GM18520 (cell line): Measurements from ENCODE around the gene TBX4.

Experiments
- ATAC-seq: cut with Tn5 transposase; IDR thresholded peaks from one replicate; pipeline ENCODE4 v1.9.1; 2021; ENCODE audit not compliant: unreplicated experiment

TBX4 gene

DNA sequence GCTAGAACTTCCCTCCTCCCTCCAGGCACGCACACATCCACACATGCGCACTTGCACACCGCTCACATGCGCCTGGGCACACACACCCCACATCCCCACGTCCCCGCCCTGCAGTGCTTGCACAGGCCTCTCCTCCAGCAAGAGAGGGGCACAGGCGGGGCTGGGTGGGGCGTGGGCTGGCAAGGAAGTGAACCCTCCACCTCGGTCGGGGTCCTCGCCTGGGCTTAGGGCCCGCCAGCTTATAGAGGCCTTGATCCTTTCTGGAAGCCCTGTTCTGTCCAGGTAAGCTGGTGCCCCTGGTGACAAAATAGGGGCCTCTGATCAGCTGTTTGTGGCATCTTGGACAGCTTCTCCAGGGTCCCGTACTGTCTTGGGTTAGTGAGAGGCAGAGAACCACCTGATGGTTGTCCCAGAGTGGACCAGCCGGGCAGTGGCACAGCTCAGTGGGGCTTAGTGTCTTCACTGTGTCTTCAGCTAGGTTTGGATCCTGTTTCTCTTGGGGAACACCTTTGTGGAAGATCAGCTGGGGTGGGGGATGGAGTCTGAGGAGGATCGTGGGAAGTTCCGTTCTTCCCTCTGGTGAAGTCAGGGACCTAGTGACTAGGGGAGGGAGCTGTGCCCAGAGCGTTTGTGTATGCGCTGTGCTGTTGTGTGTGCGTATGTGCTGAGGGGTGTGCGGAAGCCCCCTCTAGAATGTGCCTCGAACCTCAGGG, 12.1 kb downstream of the TBX4 start:
- ATAC-seq: no peak

DNA sequence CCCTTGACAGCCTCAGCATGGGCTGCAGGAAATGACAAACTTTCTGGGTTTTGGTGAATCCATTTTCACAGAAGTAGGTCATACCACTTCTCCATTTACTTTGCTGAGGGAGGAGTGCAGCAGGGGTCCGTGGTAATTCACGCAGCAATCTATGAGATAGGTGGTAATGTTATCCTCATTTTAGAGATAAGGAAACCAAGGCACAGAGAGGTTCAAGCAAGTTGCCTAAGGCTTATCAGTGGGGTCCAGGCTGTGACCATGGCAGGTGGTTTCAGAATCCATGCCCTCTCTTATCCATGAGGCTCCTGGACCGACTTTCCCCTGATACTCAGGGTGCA, 12.6 kb downstream of the TBX4 start:
- ATAC-seq: no peak

DNA sequence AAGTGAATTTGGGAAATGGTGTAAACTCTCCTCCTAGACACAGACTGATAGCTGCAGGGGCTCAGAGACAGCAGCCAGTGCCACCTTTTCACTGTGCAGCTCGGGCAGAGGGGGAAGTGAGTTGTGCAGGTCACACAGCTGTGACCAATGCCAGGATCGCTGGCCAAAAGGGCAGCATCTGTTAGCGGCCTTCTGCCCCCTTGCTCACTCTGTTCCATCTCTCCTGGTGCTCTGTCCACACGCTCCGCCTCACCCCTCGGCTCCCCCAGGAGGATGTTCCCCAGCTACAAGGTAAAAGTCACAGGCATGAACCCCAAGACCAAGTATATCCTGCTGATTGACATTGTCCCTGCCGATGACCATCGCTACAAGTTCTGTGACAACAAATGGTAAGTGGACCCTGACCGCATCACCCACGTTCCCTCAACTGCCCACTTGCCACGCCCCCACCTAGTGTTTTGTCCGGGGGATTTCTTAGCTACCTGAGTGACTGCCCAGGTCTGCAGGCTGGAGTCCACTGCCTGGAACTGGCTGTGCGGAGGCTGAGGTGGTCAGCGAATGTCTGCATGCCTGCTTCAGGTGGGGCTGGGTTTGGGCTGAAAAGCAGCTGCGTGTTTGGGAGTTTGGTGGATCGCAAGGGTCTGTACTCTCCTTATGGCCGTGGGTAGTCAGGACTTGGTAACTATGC, 13.5 kb downstream of the TBX4 start:
- no peak for ATAC-seq

DNA sequence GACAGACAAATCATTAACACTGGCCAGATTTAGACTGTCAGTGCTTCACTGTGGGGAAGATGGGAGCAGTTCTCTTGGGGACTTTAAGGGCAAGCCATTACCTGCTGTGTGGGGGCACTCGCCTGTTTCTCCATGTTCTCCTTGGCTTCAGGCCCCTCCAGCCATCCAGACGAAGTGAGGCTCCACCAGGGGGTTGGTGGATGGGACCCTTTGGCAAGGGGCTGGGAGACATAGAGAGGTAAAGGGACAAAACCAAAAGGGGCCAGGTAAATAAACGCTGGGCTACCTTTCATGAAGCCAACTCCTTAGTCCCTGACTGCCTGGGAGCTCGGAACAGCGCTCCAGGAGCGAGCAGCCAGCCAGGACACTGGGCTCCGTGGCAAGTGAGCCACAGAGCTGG, 14.0 kb downstream of the TBX4 start:
- ATAC-seq: no peak

DNA sequence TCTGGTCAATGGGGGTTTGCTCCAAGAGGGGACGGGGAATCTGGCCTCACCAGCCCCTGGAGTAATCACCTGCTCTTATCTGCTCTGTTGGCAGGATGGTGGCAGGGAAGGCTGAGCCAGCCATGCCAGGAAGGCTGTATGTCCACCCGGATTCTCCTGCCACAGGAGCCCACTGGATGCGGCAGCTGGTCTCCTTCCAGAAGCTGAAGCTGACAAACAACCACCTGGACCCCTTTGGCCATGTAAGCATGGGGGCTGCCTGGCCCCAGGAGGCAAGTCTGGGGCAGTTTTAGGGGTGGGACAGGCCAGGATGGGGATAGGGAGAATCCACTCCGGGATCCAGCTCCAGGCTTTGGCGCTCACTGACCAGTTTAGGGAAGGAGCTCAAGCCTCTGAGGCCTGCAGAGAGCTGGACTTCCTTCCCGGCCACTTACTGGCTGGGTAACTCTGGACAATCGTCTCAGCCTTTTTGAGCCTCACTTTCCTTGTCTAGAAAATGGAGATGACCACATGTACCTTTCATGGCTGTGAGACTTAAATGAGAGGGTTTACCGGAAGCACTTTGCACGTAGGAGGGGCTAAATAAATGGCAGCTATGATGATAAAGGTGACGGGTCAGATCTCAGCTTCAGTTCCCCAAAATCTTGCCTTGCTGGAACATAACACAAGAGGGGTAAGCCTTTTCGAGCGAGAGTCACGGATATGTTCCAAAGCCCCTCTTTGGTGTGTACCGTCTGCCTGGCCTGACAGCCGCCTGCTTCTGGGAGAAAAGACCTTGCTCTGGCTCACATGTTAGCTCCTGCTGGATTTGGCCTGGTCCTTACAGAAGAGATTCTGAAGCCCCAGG, 15.4 kb downstream of the TBX4 start:
- no peak for ATAC-seq

DNA sequence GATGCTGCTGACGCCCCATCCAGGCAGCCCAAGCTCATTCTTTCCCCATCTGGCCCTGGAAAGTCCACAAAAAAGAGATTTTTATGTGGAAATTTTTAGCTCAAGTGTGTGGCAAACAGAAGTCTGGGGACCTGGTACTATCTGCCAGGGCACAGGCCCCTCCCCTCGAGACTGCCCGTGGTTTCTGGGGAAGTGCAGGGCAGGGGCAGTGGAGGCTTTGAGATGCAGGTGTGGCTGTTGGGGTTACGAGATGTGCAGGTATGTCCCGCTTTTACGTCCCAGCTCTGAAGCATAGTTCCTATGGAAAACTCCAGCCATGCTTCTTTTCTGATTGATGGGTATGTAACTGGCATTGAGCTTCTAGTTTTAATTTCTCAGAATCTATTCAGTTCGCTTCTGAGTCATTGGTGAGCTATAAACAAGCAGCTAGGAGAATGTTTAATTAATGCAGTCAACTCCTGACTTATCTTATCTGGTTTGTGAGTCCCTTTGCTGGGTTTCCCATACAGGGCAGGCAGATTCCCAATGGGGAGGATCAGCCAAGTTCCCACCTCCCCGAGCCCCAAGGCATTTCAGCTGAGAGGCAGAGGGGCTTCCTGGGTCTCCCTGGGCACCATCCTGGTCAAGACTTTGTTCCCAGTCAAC, 16.2 kb downstream of the TBX4 start:
- ATAC-seq: no peak

DNA sequence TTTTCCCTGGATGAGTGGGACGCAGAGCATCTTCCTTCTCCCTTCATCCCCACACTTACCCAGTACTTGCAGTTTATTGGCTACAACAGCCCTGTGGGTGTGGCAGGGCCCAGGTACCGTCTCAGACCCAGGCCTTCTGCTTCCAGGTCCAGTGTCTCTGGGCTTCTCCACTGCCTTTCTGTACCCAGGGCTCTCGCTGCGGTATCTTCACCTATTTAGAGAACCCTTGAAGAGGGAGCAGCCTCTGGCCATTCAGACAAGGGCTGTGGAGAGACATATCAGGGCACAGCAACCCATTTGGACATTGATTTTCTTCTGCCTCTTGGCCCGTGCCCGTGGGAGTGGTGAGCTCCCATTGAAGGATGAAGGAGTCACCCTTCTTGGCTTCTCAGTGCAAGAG, 17.3 kb downstream of the TBX4 start:
- ATAC-seq: no peak

DNA sequence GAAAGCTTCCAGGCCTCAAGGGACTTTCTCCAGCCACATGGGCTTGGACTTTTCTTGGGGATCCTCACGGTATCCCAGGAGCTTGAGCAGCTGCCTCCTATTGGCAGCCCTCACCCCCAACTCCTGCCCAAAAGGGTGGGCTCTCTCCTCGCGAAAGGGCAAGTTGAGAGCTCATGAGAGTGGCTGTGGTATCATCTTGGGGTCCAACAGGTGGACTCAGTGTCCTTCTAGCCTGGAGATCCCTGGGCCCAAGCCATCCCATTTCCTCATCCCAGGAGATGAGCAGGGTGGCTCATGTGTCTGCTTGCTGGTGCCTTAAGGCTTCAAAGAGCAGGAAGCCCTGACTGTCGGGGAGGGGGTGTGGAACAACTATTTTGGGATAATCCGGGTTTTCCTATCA, 17.7 kb downstream of the TBX4 start:
- no peak for ATAC-seq

DNA sequence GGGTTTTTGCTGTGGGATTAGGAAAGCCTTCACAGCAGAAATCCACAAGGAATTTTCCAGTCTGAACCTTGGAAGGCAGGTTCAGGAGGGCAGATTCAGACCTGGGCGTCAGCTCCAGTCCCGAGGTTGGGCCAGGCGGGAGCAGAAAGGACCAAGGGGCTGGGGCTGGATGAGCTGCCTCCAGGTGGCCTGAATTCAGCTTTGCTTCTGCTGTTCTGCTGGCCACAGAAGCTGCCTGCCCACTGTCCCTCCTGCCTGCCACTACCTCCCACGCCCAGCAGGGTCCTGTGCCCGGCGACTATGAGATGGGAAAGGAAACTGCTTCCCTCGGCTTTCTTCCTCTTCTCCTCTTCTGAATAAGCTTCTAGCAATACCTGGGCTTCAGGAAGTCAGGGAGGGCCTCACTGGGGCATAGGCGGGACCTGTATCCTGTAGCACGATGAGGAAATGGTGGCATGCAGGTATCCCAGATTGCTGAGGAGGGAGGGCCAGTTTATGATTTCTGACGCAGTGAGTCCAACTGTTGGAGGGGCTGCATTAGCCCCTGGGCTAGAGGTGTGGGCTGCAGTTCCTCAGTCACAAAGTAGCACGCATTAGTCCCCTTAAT, 18.4 kb downstream of the TBX4 start:
- no peak for ATAC-seq

DNA sequence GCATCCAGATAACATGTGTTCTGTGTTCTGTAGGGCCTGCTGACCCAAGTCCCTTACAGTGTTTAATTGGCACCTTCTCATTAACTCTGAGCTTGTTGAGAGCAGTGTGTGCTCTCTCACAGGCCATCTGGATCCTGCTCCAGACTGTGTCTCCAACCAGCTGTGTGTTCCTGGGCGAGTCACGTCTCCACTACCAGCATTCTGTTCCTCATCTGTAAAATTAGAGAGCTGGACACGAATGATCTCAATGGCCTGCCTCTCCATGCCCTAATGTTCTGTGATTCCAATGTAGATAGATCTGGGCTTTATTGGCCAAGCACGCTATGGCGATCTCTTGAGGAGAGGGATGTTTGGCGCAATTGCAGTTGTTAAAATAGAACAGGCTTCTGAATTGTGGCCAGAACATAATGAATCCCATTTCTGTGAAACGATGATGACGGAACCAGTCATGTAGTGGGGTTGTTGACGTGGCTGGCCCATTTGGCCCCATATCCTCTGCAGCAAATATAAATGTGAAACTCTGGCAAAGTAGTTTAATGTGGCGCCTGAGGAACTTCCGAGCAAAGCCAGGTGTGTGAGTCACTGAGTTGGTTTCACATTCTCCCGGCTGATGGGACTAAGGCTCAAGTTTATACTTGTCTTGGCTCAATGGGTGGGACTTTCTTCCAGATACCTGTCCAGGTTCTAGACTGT, 22.2 kb downstream of the TBX4 start:
- ATAC-seq: no peak

DNA sequence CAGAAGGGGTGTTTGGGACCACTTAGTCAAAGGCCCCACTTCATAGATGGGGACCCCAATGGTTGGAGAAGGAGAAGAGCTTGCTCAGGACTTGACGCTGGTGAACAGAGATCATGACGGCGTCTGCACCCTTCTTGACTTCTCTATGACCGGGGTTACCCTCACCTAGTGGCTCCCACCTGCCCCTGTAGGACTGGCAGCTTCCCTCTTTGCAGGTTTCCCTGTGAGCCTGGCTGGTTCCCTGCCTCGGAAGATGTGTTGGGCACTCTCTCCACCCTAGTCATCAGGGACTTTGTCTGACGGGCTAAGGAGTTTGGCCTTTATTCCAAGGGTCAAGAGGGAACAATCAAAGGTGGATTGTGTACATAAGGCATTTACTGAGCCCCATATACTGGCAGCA, 22.7 kb downstream of the TBX4 start:
- ATAC-seq: no peak

DNA sequence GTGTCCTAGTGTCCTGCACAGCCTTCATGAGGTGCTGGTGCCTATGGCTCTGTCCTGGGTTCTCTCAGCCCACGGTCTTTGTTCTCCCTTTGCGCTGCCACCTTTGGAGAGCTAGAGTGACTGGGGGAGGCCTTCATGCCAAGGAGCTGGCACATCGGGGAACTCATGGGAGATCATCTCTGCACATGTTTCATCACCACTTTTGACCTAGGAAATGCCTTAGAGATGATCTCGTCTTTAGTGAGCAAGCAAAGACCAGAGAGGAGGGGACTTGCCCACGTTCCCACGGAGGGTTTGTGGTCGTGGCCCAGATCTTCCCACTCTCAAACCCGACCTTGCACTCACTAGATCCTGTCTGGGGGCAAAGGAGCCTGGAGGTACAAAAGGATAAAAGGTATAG, 23.5 kb downstream of the TBX4 start:
- ATAC-seq: no peak

DNA sequence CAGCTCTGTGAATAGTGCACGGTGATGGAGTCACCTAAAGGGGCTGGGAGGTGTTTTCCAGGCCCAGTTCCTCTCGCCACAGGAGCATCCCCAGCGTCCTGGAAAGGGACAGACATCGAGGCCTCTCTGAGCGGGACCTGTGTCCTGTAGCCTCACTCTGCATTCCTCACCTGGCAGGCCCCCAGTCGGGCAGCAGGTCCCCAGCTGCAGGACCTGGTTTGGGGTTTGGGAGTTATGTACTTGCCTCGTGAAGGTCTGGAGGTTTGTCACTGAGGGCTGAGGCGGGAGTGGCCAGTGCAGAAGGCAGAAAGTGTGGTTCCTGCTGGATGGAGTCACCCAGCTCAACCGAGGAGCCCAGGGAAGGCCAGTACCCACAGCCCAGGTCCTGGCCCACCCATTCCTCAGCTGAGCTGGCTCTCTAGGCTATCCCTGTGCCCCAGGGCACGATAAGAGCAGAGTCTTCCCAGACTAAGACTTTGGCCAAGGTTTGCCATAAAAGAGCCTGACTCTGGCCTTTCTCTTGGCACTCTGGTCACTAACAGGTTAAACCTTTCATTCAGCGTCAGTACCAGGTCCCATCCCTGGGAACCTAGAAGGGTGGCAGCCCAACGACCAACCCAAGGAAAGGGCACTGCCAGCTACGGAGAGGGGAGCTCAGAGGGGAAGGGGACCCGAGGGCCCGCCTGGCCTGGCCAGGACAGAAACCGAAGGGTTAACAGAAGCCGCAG, 24.4 kb downstream of the TBX4 start:
- no peak for ATAC-seq

DNA sequence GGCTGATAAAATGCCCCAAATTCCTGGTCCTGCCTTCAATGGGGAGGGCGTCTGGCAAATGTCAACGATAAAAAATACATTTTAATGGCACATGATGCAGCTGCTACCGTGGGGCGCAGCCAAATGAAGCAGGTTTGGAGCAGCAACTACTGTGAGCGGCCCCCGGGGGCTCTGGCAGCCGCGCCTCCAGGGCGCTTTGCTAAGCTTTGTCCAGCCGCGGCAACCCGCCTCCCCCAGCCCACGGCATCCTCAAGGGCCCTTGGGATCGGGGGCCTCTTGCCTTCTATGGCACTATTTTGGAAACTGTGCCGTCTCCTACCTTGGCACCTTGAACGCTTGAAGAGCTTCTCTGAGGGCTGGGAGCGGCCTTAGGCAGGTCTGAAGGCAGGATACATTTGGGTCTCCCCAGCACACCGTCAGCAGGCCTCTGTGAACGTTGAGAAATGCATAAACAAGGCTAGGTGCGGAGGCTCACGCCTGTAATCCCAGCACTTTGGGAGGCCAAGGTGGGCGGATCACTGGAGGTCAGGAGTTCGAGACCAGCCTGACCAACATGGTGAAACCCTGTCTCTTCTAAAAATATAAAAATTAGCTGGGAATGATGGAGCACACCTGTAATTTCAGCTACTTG, 25.1 kb downstream of the TBX4 start:
- ATAC-seq: no peak

DNA sequence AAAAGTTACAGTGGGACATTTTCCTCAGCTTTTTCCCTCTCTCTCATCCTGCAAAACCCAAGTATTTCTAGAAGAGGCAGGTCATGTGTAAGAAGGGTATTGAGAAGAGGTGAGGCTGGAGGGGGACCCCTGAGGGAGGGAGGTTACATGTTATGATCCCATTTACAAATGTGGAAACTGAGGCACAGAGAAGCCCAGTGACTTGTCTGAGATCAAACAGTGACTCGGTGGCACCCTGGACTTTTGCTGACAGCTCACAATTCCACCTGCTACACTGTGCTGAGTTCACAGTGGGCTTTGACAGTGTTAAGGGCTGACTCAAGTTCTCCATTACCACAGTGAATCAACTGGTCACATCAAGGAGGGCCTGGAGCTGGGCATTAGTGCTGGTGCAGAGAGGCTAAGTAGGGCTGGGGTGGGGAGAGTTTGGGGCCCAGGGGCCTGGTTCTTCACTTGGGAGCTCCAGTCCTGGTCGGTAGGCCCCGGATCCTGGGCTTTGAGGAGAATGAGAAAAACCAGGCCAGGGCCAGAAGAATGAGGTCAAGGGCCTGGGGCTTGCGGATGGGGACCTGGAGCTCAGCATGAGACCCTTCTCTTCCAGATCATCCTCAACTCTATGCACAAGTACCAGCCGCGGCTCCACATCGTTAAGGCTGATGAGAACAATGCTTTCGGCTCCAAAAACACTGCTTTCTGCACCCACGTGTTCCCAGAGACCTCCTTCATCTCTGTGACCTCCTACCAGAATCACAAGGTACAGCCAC, 26.0 kb downstream of the TBX4 start:
- ATAC-seq: no peak

DNA sequence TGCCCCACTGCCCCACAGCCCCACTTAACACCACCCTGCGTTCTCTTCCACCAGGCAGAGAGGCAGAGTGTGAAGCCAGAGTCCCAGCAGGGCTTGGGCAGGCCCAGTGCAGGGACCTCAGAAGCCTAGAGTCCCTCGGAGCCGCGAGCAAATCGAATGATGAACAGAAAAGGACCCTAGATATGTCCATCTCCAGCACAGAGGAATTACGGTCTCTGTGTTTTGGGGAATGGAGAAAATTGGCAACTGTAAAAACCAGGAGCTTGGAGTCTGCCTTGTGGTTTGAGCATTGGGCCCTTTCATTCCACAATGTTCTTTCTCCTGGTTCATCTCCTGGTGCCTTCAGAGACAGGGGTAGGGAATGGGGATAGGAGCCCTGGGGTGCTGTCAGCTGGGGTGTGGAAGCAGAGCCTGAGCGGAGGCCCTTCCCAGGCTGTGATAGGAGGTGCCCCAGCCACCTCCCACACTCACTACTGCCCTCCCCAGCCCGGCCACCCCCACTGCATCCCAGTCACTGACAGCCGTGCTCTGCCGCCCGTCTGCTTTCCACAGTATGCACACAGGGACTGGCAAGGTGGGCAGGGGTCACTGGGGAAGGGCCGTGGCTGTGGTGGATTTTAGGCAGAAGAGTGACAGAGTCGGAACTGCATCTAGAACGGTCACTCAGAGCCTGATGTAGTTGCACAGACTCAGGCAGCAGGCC, 26.7 kb downstream of the TBX4 start:
- ATAC-seq: no peak

DNA sequence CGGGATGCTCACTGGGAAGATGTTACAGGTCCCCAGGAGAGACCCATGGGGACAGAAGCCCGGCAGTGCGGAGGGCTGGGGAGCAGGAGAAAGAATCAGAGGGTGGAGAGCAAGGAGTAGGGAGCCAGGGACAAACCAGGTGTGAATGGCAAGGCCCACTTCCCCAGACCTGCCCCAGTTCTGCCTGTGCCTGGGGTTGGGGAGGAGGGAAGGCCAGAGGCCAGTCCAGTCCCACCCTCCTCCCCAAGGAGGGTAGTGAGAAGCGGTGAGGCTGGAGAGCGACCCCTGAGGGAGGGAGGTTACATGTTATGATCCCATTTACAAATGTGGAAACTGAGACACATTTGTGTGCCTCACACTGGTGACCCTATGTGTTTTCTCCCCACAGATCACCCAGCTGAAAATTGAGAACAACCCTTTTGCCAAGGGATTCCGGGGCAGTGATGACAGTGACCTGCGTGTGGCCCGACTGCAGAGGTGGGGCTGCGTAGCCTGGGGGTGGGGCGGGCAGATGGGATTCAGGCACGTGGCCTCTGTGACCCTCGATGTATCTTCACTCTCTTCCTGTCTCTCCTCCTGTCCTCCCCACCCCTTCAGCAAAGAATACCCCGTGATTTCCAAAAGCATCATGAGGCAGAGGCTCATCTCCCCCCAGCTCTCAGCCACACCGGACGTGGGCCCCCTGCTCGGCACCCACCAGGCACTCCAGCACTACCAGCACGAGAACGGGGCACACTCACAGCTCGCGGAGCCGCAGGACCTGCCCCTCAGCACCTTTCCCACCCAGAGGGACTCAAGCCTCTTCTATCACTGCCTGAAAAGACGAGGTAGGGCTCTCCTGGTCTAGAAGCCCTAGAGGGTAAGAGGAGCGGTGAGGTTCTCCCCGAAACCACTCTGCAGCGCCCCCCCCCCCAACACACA, 27.5 kb downstream of the TBX4 start:
- ATAC-seq: no peak
